PFSK-1 (cell line): Measurements from ENCODE around the gene GOLGA6D.

Source experiments
- POLR2AphosphoS5 ChIP-seq: IDR thresholded peaks from 2 replicates; pipeline ENCODE4 v1.6.1; 2012; ENCODE audit warnings: low read depth, mild to moderate bottlenecking, control low read depth, low read length, moderate library complexity
- SIN3A ChIP-seq: IDR thresholded peaks from 2 replicates; pipeline ENCODE4 v1.6.1; 2012; ENCODE audit warnings: mild to moderate bottlenecking, low read length, moderate library complexity, borderline replicate concordance; ENCODE audit not compliant: insufficient read depth

GRCh38 chr15:75313116-75313845 is 30.6 kb downstream of the GOLGA6D start:
- TF ChIP-seq SIN3A (no peak), POLR2AphosphoS5 (no peak)
